Pulmonary artery endothelial cell (primary cell): Measurements from ENCODE around the gene GFRA1. TPM values are rescaled to one million over a fixed set of nuclear protein-coding genes. Genes with fewer than 3 reads are reported as not detected.
"Not testable (repeated sequence)": the region's sequence is repeated elsewhere in the genome, so short reads cannot be mapped to it uniquely, and the experiment has no call there.

Experiments used
- DNase-seq: peaks from one replicate; pipeline ENCODE4 v3.0.0-alpha.2; 2011; ENCODE audit warnings: low read depth, low spot score
- total RNA-seq: library from RNA; depleted of rRNA; stranded (reverse); fragments of >200 nt; gene quantifications from 2 replicates; pipeline ENCODE4 v1.2.3, GENCODE V29; 2014

GFRA1 gene
- total RNA-seq, 1 donor from 2014 or later, result 0.07 TPM

DNA sequence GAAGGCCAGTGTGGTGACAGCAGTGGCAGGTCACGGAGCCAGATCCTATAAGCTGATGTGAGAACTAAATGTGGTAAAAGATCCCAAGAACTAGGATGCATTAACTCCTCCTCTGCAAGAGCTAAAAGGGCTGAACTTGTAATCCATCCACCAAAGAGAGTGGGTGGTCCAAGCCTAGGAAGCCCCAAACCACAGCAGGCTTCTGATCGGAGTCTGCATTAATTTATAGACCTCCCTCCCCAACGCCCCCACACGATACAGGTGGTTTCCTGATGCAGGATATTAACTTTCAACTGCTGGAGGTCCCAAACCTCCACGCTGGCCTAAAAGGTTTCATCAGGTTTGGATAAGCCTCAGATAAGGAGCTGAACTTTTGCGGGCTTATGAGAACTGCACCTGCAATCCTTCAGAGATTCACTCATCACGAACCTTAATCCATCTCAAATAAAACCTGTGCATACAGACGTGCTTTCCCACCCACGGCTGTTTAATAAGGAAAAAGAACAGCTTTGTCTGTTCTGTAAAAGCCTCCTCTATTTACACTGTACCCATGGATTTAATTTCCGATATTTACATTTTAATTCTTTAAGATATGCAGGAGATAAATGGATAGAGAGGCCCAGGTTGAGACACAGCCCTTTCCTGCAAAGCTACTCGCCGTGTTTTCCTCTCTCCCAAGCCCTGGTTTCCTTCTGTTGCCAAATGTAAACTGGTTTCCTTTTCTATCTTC, 74.9 kb downstream of the GFRA1 start:
- DNase-seq, result no peak

DNA sequence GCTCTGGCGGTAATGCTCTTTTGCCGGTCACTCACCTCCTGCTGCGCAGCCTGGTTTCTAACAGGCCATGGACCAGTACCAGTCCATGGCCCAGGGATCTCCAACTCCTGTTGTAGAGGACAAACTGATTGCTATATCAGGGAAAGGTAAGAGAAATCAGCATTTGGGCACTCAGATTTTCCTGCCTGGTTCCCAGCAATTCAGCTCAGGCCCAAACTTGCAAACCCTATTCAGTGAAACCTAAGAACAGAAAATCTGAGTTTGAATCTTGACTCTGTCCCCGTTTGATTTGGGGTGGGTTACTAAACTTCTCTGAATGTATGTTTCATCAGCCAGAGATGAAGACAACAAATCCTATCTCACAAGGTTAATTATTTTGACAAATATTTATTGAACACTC, 77.4 kb downstream of the GFRA1 start:
- DNase-seq, result no peak

GRCh38 chr10:116195039-116195438, 78.0 kb downstream of the GFRA1 start:
- no peak for DNase-seq

DNA sequence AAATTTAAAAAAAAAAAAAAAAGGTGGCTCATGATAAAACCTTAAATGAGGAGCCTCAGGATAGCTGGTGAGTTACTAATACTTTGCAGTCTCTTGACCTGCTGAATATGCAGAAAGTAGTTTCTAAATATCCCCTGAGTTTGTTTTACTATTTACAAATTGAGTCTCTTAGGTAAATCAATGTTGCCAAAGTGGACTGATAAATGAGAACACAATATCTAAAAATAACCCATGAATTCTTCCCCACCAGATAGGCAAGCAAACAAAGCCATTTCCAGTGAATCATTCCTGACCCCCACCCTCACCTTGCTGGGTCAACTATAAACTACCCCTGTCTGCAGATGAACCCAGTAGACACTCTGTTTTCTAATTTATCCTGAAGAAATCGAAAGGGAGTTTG, 78.9 kb downstream of the GFRA1 start:
- no peak for DNase-seq

DNA sequence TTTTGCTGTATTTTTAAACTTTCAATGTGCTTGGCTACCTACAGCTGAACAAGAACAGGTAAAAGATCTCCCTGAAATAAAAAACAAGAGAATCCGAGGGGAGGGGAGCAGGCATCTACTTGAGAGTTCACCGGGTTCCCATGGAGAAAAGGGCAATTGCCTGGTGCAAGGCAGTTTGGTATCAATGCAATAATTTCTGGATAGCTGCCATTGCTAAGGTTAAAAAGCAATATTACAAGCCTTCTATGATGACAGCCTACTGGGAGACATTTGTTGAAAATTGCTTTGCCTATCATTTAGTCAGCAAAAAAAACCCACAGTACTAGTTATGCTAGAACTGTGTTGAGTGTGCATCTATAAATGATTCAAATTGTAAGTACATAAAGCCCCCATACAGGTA, 82.1 kb downstream of the GFRA1 start:
- no peak for DNase-seq

- no peak for DNase-seq
Observed at GRCh38 chr10:116186273-116186672, 86.7 kb downstream of the GFRA1 start.

DNA sequence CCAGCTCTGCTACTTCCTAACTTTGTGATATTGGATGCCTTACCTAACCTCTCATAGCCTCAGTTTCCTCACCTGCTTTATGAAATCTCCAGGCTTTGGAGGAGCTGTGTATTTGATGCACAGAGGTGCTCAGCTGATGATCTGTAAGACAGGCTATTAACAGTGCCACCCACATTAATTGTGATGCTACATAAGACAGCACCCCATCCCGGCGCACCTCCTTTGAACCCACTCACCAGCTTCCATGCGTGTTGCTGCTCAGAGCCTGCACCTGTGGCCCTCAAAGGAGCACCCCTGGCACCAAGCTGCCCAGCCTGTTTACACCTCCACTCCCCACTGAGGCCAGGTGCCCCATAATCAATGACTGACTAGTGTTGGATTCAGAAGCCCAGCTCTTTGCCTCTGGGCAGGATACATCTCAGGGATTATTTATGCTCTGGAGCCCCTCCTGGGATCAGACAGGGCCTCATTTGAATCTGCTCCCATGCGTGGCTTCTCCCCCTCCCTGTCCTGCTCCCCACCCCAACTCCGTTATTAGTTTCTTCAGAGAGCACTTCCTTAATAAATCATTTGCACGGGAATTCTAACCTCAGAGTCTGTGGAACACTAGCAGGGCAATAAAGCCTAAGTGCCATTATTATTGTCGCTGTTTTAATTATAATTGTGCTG, 87.7 kb downstream of the GFRA1 start:
- DNase-seq, result no peak

- DNase-seq, result no peak
Observed at GRCh38 chr10:116184512-116184794, 88.6 kb downstream of the GFRA1 start.

DNA sequence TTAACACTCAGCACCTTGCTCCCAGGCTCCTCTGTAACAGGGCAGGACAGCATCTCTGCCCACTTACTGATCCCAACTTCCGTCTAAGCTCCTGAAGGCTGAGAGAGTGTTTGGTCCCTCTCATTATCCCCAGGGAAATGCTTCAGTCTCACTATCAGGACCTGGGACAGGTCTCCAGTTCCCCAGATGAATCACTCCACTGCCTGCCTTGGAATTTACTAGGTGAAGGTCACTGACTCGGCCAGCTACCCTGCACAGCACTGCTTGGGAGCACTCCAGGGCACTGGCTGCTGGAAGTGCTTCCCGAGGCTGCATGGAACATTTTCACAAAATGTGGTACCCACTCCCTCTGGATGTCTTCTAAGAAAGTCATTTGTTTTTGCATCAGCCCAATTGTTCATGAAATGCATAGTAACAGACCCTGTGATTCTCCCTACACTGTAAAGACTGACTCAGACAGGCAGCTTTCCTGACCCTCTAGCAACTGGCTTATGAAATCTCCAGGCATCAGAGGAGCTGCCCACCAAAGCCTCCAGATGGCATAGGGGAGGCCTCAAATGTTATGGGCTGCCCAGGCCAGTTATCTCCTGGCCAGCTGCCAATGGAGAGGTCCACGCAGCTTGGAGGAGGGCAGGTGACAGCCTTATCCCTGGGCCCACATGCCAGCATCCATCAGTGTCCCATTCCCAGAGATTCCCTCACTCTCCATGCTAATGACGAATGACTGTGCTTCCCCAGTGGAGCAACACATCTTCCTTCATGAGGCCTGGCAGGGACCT, 89.1 kb downstream of the GFRA1 start:
- DNase-seq, result no peak

- no peak for DNase-seq
Observed at GRCh38 chr10:116182426-116182825, 90.6 kb downstream of the GFRA1 start.

GRCh38 chr10:116178086-116178605, 94.9 kb downstream of the GFRA1 start:
- DNase-seq, result no peak

DNA sequence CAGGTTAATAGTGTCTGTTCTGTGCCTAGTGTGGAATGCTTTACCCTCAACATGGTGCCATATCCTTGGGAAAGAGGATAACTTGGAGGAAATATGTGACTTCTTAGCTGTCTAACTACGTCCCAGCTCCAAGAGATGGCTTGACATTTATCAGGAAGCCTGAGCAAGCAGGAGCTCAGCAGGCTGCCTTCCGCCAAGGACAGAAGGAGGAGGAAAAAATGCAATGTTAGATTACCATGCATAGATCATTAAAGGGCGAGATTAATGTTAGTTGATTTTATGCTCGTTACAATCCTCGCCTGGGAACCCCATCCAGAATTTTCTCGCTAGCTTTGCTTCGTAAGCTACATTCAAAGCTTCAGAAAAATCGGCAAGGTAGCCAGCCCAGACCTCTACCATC, 97.8 kb downstream of the GFRA1 start:
- no peak for DNase-seq

GRCh38 chr10:116171505-116171904, 101.5 kb downstream of the GFRA1 start:
- no peak for DNase-seq

- no peak for DNase-seq
Observed at GRCh38 chr10:116170815-116171250, 102.2 kb downstream of the GFRA1 start.

DNA sequence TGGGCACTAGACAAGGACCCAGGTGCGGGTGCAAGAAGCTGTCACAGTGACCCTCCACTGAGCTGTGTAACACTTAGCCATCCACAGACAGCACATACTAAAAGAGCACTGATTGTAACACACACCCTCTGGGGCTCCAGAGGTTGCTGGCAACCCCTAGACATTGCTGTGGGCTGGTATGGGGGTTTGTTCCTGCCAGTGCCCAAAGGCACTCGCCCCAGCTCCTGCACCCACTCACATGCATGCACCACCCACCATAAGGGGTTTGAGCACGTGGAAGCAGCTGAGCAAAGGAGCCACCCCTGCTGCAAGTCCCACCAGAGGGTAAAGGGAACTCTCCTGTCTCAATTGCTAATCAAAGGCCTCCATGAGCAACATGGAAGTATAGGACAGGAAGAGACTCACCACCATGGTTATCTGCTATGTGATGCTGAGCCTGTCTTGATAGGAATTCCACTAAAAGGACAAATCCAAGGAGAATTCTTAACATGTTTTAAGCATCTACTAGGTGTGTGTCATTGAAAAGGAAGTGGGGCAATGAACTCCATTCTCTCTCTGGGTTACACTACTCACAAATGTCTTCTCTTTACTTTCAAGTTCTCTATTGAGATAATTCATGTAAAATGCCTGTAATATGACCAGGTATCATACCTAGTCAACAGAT, 103.1 kb downstream of the GFRA1 start:
- DNase-seq, result no peak

- no peak for DNase-seq
Observed at GRCh38 chr10:116168745-116169144, 104.3 kb downstream of the GFRA1 start.

- no peak for DNase-seq
Observed at GRCh38 chr10:116168329-116168728, 104.7 kb downstream of the GFRA1 start.

- not testable (repeated sequence) for DNase-seq
Observed at GRCh38 chr10:116165941-116166340, 107.1 kb downstream of the GFRA1 start.

DNA sequence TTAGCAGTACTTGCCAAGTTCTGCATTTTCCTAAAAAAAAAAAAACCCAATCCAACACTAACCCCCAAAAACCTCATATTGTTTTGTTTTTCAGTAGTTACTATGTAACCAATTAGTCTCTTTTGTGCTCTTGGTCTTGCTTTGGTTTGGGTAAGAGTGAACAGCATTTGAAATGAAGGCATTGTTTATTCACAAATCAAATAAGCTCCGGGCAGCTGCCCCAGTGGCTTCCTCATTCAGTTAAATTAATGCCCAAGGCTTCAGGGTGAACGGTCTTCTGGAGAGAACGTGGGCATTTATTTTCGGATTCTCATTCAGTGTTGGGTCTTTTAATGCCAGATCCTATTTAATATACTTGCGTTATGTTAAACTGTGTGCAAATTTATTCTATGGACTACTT, 108.7 kb downstream of the GFRA1 start:
- DNase-seq, result no peak

- no peak for DNase-seq
Observed at GRCh38 chr10:116163333-116164131, 109.5 kb downstream of the GFRA1 start.

GRCh38 chr10:116162851-116163250, 110.2 kb downstream of the GFRA1 start:
- DNase-seq, result no peak
